Peyer's patch (tissue), 4 donors: ENCODE measurements around the gene SMIM26. TPM values are rescaled to one million over a fixed set of nuclear protein-coding genes. Genes with fewer than 3 reads are reported as not detected.
"Not testable (repeated sequence)": the region's sequence is repeated elsewhere in the genome, so short reads cannot be mapped to it uniquely, and the experiment has no call there.

Source experiments
- DNase-seq, 3 donors: peaks; one replicate each; pipeline ENCODE4 v3.0.0-alpha.2; 2017 to 2019
- H3K27ac ChIP-seq, 4 donors: fragments of 200-600 bp; sonication (generic); one replicate each; pipeline ENCODE4 v1.5.1; 2016 to 2019
- H3K27me3 ChIP-seq, 2 donors: fragments of 200-600 bp; sonication (generic); one replicate each; pipeline ENCODE4 v1.5.1; 2019
- H3K36me3 ChIP-seq, 3 donors: fragments of 200-600 bp; sonication (generic); one replicate each; pipeline ENCODE4 v1.5.1; 2016 to 2019
- H3K4me1 ChIP-seq, 4 donors: fragments of 200-600 bp; sonication (generic); one replicate each; pipeline ENCODE4 v1.5.1; 2016 to 2019
- H3K4me3 ChIP-seq, 4 donors: fragments of 200-600 bp; sonication (generic); 1 replicate in 3 of 4; 2 replicates in 1 of 4; pipeline ENCODE4 v1.5.1; 2016 to 2019; ENCODE audit warnings: mild to moderate bottlenecking in 1 of 4
- H3K9me3 ChIP-seq, 4 donors: fragments of 200-600 bp; sonication (generic); one replicate each; pipeline ENCODE4 v1.5.1; 2016 to 2019; ENCODE audit warnings: mild to moderate bottlenecking in 1 of 4
- POLR2A ChIP-seq, 2 donors: fragments of 450-650 bp; IDR thresholded peaks; one replicate each; pipeline ENCODE4 v1.5.1; 2017; ENCODE audit warnings: antibody characterized with exemption in 2 of 2, mild to moderate bottlenecking in 2 of 2, moderate library complexity in 2 of 2
- total RNA-seq, 4 donors: library from RNA; depleted of rRNA; stranded (reverse); fragments of >200 nt; gene quantifications; one replicate each; pipeline ENCODE4 v1.1.0, GENCODE V29; 2016
- TF ChIP-seq, protein P1 (sequence below), 6 experiments: fragments of 450-650 bp in 4 of 6; fragments of 200-600 bp in 2 of 6; sonication (generic) in 1 of 6; IDR thresholded peaks; one replicate each; pipeline ENCODE4 v1.5.1; 2017 to 2019; ENCODE audit warnings: antibody characterized with exemption in 6 of 6, mild to moderate bottlenecking in 3 of 6, moderate library complexity in 1 of 6

Gene SMIM26, protein sequence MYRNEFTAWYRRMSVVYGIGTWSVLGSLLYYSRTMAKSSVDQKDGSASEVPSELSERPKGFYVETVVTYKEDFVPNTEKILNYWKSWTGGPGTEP
- 10 to 100 TPM; 19.8 to 72.9 (median 61.8) TPM for total RNA-seq

DNA sequence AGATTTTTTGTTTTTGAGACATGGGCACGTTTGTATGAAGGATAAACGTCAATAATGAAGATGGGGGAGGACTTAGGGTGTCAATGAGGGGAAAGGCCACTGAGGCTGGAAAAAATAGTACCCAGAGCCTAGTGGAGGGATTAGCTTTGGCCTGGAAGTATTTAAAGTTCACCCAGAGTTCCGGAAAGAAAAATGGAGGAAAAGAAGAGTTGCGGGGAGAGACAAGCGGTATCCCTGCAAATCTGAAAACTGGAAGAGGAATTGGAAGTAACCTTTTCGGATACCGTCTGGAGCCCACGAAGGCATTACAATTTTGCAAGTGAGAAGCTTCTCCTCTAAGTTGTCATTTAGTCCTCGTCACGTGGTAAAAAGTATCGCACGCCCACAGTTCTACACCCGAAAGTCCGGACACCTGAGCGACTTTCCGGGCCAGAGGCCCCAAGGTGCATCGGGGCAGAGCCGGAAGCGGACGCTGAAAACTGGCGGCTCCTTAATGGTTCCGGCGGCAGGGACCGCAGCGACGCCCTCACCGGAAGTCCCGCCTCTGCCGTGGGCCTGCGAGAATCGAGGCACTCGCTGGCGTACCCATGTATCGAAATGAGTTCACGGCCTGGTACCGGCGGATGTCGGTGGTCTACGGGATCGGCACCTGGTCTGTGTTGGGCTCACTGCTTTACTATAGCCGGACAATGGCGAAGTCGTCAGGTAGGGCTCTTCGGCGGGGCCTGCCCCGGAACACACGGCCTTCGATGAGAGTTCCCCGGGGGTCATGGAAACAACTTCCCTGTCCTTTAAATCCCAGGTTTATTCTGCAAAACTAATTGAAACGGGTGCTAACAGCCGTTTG lies at the start of gene SMIM26:
Gene SMIM26 (plus strand): TSS at position 541 of the 847 bp plus-strand sequence. CDS start 47 bp downstream, at position 588.
- DNase-seq = peak; percentile 89 to 98 (median 96)
- Histone ChIP-seq H3K4me1 (peaks cover 0 to 10% (median 0%) of the 10 kb centered on the region in 4 donors), H3K4me3 (peak within 1 kb of the TSS; percentile 50 to 82 (median 59)), H3K27ac (peak within 1 kb of the TSS; percentile 75 to 82 (median 77)), H3K9me3 (no peaks in the 10 kb centered on the region), H3K36me3 (peaks cover 0 to 23% (median 0%) of the 10 kb centered on the region in 3 donors), H3K27me3 (no peaks in the 10 kb centered on the region)
- TF ChIP-seq, protein P1, sequence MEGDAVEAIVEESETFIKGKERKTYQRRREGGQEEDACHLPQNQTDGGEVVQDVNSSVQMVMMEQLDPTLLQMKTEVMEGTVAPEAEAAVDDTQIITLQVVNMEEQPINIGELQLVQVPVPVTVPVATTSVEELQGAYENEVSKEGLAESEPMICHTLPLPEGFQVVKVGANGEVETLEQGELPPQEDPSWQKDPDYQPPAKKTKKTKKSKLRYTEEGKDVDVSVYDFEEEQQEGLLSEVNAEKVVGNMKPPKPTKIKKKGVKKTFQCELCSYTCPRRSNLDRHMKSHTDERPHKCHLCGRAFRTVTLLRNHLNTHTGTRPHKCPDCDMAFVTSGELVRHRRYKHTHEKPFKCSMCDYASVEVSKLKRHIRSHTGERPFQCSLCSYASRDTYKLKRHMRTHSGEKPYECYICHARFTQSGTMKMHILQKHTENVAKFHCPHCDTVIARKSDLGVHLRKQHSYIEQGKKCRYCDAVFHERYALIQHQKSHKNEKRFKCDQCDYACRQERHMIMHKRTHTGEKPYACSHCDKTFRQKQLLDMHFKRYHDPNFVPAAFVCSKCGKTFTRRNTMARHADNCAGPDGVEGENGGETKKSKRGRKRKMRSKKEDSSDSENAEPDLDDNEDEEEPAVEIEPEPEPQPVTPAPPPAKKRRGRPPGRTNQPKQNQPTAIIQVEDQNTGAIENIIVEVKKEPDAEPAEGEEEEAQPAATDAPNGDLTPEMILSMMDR (IDR thresholded peaks at IDR 0.05) = no peak
- peak; percentile 38 to 49 for TF ChIP-seq POLR2A (IDR thresholded peaks at IDR 0.05)

DNA sequence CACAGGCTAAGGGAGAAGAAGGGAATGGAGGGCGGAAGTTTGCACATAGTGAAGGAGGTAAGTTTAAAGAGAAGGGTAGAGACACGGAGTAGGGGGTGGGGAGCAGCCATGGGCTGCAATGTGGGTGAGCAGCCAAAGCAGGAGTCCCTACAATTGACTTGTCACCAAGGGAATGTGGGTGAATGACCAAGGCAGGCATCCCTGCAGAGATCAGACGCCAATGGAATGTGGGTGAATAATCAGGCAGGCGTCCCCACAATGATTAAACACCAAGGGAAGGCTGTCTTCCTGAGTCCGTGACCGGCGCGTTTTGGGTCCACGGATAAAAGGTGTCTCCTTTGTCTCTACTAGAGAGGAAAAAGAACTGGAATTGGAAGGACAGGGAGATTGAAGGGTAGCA lies 45.2 kb upstream of the SMIM26 start:
- H3K27me3 ChIP-seq, H3K4me3 ChIP-seq, H3K9me3 ChIP-seq, H3K4me1 ChIP-seq, H3K27ac ChIP-seq, DNase-seq: not testable (repeated sequence)
- H3K36me3 ChIP-seq = peaks cover 0 to 43% (median 0%) of the 10 kb centered on the region in 3 donors

DNA sequence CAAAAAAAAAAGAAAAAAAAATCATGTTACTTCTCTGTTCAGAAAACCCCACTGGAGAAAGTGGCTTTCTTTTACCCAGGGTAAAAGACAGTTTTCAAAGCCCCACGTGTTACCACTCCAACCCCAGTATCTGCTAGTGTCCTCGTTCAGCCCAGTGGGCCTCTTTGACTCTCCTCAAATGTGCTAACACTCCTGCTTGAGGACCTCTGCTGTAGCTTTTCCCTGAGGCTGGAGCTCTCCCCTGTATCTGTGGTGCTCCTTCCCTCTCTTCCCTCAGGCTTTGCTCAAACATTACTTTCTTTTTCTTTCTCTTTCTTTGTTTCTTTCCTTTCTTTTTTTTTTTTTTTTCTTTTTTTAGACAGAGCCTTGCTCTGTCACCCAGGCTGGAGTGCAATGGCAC lies 44.2 kb upstream of the SMIM26 start:
- TF ChIP-seq, protein P1 (IDR thresholded peaks at IDR 0.05) = no peak
- TF ChIP-seq POLR2A (IDR thresholded peaks at IDR 0.05) = no peak
- Histone ChIP-seq H3K27me3 (no peaks in the 10 kb centered on the region), H3K9me3 (no peaks in the 10 kb centered on the region), H3K4me1 (no peaks in the 10 kb centered on the region), H3K36me3 (peaks cover 0 to 50% (median 0%) of the 10 kb centered on the region in 3 donors), H3K27ac (no peak overlapping the region), H3K4me3 (no peak overlapping the region)
- DNase-seq = no peak

DNA sequence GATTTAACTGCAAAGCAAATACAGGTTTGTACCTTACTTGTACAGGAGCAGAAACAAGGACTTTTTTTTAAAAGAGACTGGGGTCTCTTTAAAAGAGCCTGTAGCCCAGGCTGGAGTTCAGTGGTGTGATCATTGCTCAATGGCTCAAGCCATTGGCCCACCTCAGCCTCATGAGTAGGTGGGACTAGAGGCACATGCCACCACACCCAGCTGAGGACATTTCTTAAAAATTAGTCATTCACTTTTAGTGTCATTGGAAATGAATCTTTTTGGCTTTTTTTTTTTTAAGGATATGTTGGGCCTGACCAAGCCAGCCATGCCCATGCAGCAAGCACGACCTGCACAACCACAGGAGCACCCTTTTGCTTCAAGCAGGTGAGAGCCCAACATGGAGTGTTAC lies 42.6 kb upstream of the SMIM26 start:
- H3K27ac ChIP-seq = no peak overlapping the region
- TF ChIP-seq, protein P1 (IDR thresholded peaks at IDR 0.05) = no peak
- no peak for TF ChIP-seq POLR2A (IDR thresholded peaks at IDR 0.05)
- no peaks in the 10 kb centered on the region for H3K9me3 ChIP-seq
- peaks cover 0 to 66% (median 0%) of the 10 kb centered on the region in 3 donors for H3K36me3 ChIP-seq
- H3K4me1 ChIP-seq = no peaks in the 10 kb centered on the region
- no peak overlapping the region for H3K4me3 ChIP-seq
- H3K27me3 ChIP-seq = no peaks in the 10 kb centered on the region
- DNase-seq = no peak

DNA sequence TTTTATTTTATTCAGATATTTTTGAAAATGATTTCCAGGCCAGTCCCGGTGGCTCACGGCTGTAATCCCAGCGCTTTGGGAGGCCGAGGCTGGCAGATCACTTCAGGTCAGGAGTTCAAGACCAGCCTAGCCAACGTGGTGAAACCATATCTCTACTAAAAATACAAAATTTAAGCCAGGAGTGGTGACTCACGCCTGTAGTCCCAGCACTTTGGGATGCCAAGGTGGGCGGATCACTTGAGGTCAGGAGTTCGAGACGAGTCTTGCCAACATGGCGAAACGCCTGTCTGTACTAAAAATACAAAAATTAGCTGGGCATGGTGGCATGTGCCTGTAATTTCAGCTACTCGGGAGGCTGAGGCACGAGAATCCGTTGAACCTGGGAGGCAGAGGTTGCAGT lies 40.5 kb upstream of the SMIM26 start:
- H3K9me3 ChIP-seq = not testable (repeated sequence)

DNA sequence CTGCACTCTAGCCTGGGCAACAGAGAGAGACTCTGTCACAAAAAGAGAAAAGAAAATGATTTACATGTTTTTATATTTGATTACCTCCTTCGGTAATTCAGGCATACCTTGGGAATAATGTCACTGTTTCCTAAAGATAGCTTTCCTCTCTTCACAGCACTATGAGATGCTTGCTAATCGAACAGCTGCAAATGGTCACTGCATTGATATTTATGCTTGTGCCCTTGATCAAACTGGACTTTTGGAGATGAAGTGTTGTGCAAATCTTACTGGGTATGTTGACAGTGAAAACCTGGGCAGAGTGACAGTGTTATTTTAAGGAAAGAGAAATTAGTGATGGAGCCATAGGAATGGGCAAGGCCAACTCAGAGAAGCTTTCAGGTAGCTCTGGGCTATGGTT lies 39.9 kb upstream of the SMIM26 start:
- H3K36me3 ChIP-seq = peaks cover 0 to 91% (median 0%) of the 10 kb centered on the region in 3 donors
- no peak for DNase-seq
- no peaks in the 10 kb centered on the region for H3K4me1 ChIP-seq
- H3K9me3 ChIP-seq = no peaks in the 10 kb centered on the region
- H3K27ac ChIP-seq = no peak overlapping the region
- H3K27me3 ChIP-seq = no peaks in the 10 kb centered on the region
- no peak for TF ChIP-seq POLR2A (IDR thresholded peaks at IDR 0.05)
- TF ChIP-seq, protein P1 (IDR thresholded peaks at IDR 0.05) = no peak
- no peak overlapping the region for H3K4me3 ChIP-seq

More for the DNA sequence above, 40.5 kb upstream of the SMIM26 start:
- DNase-seq, H3K4me1 ChIP-seq, H3K27ac ChIP-seq, H3K27me3 ChIP-seq, H3K4me3 ChIP-seq: not testable (repeated sequence)
- peaks cover 0 to 86% (median 0%) of the 10 kb centered on the region in 3 donors for H3K36me3 ChIP-seq
